VCaP (cell line): ENCODE measurements around the gene FGF5.

Experiments
- H3K27ac ChIP-seq: fragments of 450-650 bp; 2 replicates; pipeline ENCODE4 v1.5.1; 2017
- TF ChIP-seq, protein P1 (sequence below): fragments of 450-650 bp; conservative IDR thresholded peaks from 2 replicates; pipeline ENCODE4 v1.5.1; 2017; ENCODE audit warnings: mild to moderate bottlenecking, moderate library complexity

The FGF5 gene

GRCh38 chr4:80295826-80296225 lies 29.4 kb downstream of the FGF5 start:
- H3K27ac ChIP-seq = no peak overlapping the region
- TF ChIP-seq, protein P1, sequence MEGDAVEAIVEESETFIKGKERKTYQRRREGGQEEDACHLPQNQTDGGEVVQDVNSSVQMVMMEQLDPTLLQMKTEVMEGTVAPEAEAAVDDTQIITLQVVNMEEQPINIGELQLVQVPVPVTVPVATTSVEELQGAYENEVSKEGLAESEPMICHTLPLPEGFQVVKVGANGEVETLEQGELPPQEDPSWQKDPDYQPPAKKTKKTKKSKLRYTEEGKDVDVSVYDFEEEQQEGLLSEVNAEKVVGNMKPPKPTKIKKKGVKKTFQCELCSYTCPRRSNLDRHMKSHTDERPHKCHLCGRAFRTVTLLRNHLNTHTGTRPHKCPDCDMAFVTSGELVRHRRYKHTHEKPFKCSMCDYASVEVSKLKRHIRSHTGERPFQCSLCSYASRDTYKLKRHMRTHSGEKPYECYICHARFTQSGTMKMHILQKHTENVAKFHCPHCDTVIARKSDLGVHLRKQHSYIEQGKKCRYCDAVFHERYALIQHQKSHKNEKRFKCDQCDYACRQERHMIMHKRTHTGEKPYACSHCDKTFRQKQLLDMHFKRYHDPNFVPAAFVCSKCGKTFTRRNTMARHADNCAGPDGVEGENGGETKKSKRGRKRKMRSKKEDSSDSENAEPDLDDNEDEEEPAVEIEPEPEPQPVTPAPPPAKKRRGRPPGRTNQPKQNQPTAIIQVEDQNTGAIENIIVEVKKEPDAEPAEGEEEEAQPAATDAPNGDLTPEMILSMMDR = no peak

DNA sequence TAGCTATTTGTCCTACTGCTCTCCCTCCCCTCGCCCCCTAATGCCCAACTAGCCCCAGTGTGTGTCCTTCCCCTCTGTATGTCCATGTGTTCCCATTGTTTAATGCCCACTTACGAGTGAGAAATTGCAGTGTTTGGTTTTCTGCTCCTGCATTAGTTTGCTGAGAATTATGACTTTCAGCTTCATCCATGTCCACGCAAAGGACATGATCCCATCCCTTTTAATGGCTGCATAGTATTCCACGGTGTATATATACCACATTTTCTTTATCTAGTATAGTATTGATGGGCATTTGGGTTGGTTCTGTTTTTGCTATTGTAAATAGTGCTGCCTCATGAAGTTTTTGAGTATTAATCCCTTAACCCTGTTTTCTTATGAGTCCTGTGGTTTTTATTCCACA lies 35.4 kb downstream of the FGF5 start:
- H3K27ac ChIP-seq = no peak overlapping the region
- TF ChIP-seq, protein P1 = no peak

GRCh38 chr4:80302616-80303223 lies 36.3 kb downstream of the FGF5 start:
- TF ChIP-seq, protein P1 = no peak
- H3K27ac ChIP-seq = no peak overlapping the region

DNA sequence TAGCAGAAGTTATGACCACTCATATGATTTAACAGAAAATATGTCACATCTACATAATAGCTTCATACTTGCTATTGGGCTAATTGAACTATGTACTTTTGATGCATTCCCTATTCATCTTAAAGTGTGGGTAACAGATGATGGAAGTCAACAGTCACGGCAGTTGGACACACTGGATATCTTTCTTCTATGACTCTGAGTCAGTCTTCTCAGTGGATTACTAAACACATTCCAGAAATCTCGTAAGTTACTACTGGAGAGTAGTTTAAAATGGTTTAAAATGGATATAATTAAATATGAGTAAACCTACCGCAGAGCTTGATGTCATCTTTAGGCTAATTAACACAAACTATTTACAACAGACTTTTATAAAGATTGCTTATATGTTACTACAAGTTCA lies 39.0 kb downstream of the FGF5 start:
- TF ChIP-seq, protein P1 = no peak
- H3K27ac ChIP-seq = no peak overlapping the region

DNA sequence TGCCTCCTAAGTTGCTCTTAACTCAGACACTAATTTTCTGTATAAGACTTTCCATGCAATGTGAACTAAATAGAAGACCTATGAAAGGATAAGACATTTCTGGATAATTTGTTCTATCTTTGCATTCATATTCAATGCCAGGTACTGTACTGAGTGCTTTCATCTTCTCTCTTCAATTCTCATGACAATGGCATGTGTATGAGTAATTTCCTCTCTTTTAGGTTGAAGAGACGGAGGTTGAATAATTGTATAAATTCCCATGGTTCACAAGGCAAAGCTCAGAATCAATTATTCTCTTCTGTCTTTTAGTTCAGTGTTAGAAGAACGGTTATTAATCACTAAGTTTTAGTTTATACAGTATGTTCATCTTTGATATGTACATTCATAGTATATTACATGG lies 39.8 kb downstream of the FGF5 start:
- TF ChIP-seq, protein P1 = no peak
- no peak overlapping the region for H3K27ac ChIP-seq

- TF ChIP-seq, protein P1 = no peak
- no peak overlapping the region for H3K27ac ChIP-seq
These were observed 40.8 kb downstream of the FGF5 start for GRCh38 chr4:80307183-80307735.

DNA sequence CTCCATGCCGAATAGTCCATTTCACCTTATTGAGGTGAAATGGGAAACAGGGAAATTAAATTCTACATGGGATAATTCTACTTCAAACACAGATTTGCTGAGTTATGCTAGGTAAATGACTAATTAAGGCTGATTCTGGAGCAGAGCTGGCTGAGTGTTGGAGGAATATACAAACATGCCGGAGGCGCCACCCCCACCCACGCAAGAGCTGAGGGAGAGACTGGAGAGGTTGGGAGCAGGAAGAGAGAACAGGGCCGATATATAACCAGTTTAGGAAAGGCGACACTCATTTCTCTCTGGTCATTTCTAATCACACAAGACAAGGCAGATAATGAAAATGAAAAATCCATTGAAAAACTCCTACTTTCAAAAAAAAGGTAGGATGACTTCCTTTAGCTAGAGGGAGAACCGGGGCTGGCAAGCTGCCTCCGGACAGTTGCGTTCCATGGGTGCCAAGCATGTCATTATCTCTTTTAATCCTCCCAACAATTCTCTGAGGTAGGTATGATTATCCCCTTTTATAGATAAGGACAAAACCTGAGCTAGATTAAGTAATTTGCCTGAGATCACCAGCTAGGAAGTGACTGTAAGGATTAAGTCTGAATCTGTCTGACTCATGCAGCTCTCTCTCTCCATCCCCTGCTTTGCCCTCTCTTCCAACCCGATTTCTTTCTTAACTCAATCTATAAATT lies 41.5 kb downstream of the FGF5 start:
- H3K27ac ChIP-seq = no peak overlapping the region
- TF ChIP-seq, protein P1 = no peak
